GM21619 (cell line): Measurements from ENCODE around the gene CALU.

Source experiments
- ATAC-seq: cut with Tn5 transposase; IDR thresholded peaks from one replicate; pipeline ENCODE4 v1.9.1; 2021; ENCODE audit not compliant: unreplicated experiment

The CALU gene

GRCh38 chr7:128745706-128746105 lies 6.5 kb downstream of the CALU start:
- ATAC-seq: no peak

- ATAC-seq: no peak
Measured at GRCh38 chr7:128747327-128748079, 8.3 kb downstream of the CALU start.

- no peak for ATAC-seq
Measured at GRCh38 chr7:128752251-128752650, 13.1 kb downstream of the CALU start.

- ATAC-seq: no peak
Measured at GRCh38 chr7:128755075-128755818, 16.1 kb downstream of the CALU start.

GRCh38 chr7:128755819-128756476 lies 16.8 kb downstream of the CALU start:
- no peak for ATAC-seq

DNA sequence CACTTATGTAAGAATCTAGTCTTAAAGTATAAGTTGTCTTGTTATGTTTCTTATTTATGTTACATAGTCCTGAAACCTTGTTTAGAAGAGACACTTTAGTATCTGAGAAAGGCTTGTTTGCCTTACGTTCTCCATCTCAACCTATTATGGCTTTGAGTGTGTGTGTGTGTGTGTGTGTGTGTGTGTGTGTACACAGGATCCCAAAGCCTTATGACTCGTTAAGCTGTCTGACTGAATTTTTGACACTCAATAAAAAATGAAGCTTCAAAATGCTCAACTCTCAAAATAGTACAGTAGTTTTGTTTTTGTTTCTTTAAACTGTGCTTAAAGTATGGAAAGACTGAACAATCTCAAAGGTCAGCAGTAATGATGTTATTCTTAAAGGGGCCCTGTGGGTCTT lies 18.0 kb downstream of the CALU start:
- ATAC-seq: no peak

GRCh38 chr7:128758553-128758952 lies 19.4 kb downstream of the CALU start:
- no peak for ATAC-seq

- ATAC-seq: no peak
Measured at GRCh38 chr7:128759242-128759641, 20.1 kb downstream of the CALU start.

GRCh38 chr7:128763541-128763940 lies 24.4 kb downstream of the CALU start:
- ATAC-seq: no peak

- no peak for ATAC-seq
Measured at GRCh38 chr7:128767475-128768110, 28.4 kb downstream of the CALU start.

GRCh38 chr7:128770233-128770632 lies 31.1 kb downstream of the CALU start:
- no peak for ATAC-seq

- no peak for ATAC-seq
Measured at GRCh38 chr7:128773604-128774003, 34.4 kb downstream of the CALU start.

GRCh38 chr7:128774029-128774689 lies 35.0 kb downstream of the CALU start:
- ATAC-seq: no peak

DNA sequence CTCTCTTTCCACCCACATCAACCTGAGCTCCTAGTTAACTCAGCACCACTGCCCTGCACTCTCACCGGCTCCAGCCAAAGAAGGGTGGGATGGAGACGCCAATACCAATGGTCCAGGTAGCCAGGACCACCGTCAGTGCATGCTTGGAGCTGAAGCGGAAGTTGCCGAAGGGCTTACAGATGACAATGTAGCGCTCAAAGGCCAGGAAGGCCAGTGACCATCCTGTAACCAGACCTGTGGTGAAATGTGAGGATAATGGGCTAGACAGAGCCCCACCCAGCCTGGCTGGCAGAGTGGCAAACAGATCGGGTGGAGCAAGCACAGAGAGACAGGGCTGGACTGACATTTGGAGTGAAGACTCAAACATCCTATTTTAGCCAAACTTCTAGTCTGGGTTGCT lies 35.8 kb downstream of the CALU start:
- ATAC-seq: no peak

DNA sequence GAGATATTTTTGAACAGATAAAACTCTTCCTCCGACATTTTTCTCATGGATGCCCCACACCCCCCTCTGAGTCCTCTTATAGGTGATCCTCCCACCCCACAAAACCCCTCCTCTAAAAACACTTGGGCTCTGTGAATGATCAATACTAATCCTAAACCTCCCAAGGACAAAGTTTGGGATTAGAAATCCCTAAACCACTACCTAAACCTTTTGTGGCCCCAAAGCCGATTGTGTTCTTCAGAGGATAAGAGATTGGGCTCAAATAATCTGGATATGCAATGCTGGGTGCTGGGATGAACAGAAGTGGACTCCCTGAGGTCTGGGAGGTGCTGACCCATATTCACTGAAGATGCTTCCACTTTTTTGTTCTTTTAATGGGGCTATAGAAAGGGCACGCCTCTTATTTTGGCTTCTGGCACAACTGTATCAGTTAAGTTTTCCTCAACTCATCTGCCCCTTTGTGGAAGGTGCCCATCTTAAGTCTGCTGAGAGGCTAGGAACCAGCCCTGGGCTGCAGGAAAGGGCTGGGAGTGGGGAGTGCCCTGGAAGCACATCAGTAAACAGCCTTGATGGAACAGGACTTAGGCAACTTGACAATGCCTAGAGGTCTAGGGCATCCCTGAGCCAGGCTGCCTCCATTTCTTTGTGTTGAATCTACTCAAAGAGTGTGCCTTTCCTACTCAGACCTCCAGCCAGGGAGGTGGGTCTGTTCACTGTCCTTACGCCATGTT lies 36.8 kb downstream of the CALU start, which contains the start of gene OPN1SW:
OPN1SW (minus strand) TSS at position 51 of the 731 bp plus-strand sequence; CDS start at position 38, 13 bp downstream.
- ATAC-seq: no peak

DNA sequence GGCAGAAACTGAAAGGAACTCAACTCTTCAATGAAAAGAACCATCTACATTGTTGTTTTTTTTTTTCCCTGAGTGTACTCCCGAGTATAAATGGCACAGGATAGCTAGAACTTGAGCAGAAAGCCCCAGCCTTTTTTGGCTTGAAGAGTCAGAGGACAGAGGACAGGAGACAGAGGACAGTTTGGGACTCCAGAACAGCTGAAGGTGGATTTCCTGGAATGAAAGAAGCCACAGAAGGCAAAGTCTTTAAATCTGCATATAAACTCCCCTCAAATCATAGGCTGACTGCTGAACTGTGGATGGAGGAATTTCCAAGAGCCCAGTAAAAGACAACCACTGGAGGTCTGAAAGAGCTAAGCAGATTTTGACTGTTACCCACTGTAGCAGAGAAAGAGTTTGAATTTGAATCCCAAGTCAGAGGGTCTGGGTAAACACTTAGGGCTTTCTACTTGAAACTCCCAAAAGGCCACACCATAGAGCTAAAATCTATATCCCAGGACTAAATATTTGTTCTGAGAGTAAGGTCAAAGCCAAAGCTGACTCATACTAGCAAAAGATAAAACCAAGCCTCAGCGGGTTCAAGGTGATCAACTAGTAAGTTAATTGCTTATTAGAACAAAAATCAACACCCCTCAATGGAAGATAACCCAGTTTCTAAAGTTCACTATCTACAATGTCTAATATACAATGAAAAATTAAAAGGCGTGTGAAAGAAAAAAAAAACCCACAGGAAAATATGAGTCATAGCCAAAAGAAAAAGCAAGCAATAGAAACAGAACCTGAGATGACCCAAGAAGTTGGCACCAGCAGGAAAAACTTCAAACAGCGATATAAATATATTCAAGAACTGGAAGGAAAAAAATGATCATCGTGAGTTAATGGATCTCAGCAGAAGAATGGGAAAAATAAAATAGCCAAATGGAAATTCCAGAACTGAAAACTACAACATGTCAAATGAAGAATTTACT lies 38.3 kb downstream of the CALU start:
- no peak for ATAC-seq

- ATAC-seq: no peak
Measured at GRCh38 chr7:128778946-128779345, 39.8 kb downstream of the CALU start.

DNA sequence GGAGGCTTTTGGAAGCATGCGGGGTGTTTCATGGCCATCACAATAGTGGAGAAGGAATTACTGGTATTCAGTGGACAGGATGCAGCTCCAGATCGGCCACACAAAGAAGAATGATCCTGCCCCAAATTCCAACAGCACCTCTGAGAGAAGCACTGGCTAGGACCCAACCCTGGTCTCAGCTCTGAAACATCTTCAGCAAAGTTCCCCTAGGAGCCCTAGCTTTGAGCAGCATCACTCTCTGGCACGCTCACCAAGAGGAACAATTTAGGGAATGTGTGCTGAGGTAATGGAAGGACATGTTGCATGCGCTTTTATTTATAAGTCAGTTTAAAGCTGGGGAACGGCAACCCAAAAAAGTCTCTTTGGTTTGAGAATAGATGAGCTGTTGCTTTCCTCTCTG lies 42.0 kb downstream of the CALU start:
- ATAC-seq: no peak

DNA sequence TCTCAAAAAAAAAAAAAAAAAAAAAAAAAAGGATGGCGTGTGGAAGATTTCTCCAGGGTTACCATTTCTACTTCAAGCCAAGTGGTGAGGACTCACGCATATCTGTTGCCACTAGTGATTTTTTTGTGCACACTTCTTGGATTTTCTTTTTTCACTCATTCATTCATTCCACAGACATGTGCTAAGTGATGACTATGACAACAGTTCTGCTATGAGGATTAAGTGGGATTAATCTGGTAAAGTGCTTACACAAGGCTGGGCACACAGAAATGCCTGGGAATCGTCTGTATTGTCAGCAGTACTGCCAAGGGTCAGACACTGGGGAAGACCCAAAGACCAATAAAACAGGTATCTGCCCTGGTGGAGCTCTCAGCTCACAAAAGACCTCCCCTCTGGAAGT lies 42.7 kb downstream of the CALU start:
- no peak for ATAC-seq
